ENCODE measurements around the gene DIRAS2. TPM values are rescaled to one million over a fixed set of nuclear protein-coding genes. Genes with fewer than 3 reads are reported as not detected.

The DIRAS2 gene
- total RNA-seq, 2 experiments from 2014 or later, result not detected

DNA sequence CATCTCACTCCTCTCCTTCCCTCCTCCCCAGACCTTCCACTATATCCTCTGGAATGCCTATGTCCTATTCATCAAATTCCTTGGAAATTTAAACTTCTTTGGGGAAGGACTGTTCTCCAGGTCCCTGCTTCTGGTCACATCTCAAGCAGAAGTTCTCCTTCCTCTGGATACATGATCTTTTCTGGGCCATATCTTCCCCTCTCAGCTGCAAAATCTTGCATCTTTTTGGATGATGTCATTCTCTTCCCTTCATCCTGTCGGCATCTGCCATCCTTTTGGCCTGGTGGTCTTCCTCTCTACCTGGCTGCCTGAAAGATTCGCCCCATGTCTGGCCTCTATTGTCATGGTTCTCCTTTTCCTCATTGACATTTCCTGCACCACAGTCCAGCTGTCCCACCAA is 5.2 kb upstream of the DIRAS2 start:
- Mint-ChIP-seq H3K4me3 (no peak overlapping the region), H3K4me1 (ENCODE audit: low read depth) (no peaks in the 10 kb centered on the region), H3K27ac (no peak overlapping the region), H3K27me3 (peaks cover 55% of the 10 kb centered on the region), H3K9me3 (peaks cover 11% of the 10 kb centered on the region), H3K36me3 (ENCODE audit: low read depth) (no peaks in the 10 kb centered on the region)
- H3K27me3 ChIP-seq (ENCODE audit: control insufficient read depth in 1 of 2, insufficient read depth in 2 of 2, low read length in 2 of 2), result peaks cover 19 to 33% of the 10 kb centered on the region in 2 experiments
- DNase-seq, result no peak
- intact Hi-C loops (cut with DNase I, micrococcal nuclease), result no loop called here
- H3K36me3 ChIP-seq (ENCODE audit: insufficient read depth, low read length), result no peaks in the 10 kb centered on the region
- no peak overlapping the region for H3K4me3 ChIP-seq (ENCODE audit: low read length)
- no peak for ATAC-seq (ENCODE audit: poor library complexity)
- no peak overlapping the region for H3K27ac ChIP-seq (ENCODE audit: low read depth in 1 of 2, low read length in 2 of 2)
- no peaks in the 10 kb centered on the region for H3K4me1 ChIP-seq (ENCODE audit: insufficient read depth, low read length)
- H3K9me3 ChIP-seq (ENCODE audit: control insufficient read depth in 1 of 2, insufficient read depth in 1 of 2, low read length in 2 of 2), result peaks cover 0 to 22% of the 10 kb centered on the region in 2 experiments
- POLR2A ChIA-PET, result no interaction called here
- CTCF ChIA-PET, result no interaction called here
- TF ChIP-seq, protein P1, sequence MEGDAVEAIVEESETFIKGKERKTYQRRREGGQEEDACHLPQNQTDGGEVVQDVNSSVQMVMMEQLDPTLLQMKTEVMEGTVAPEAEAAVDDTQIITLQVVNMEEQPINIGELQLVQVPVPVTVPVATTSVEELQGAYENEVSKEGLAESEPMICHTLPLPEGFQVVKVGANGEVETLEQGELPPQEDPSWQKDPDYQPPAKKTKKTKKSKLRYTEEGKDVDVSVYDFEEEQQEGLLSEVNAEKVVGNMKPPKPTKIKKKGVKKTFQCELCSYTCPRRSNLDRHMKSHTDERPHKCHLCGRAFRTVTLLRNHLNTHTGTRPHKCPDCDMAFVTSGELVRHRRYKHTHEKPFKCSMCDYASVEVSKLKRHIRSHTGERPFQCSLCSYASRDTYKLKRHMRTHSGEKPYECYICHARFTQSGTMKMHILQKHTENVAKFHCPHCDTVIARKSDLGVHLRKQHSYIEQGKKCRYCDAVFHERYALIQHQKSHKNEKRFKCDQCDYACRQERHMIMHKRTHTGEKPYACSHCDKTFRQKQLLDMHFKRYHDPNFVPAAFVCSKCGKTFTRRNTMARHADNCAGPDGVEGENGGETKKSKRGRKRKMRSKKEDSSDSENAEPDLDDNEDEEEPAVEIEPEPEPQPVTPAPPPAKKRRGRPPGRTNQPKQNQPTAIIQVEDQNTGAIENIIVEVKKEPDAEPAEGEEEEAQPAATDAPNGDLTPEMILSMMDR (IDR thresholded peaks at IDR 0.05), result no peak

DNA sequence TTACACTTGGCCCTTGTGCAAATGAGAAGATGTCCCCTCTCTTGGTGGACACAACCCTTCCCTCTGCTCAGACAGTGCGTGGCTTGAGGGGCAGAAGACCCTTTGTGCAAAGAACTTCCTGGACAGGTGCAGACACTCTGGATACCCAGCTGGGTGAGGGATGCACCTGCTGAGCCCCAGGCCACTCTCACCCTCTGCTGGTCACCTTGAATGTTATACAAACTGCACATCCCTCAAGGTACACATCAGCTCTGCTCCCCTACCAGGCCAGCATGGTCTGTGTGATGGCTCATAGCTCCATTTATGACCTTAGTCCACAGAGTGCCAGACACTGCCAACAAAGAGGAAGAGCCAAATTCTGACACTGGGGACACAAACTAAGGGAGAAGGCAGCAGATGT is 3.1 kb upstream of the DIRAS2 start:
- Histone ChIP-seq H3K36me3 (ENCODE audit: insufficient read depth, low read length) (no peaks in the 10 kb centered on the region), H3K4me1 (ENCODE audit: insufficient read depth, low read length) (peaks cover 3% of the 10 kb centered on the region), H3K27ac (ENCODE audit: low read depth in 1 of 2, low read length in 2 of 2) (no peak overlapping the region), H3K27me3 (ENCODE audit: control insufficient read depth in 1 of 2, insufficient read depth in 2 of 2, low read length in 2 of 2) (peaks cover 30 to 39% of the 10 kb centered on the region in 2 experiments), H3K4me3 (ENCODE audit: low read length) (no peak overlapping the region), H3K9me3 (ENCODE audit: control insufficient read depth in 1 of 2, insufficient read depth in 1 of 2, low read length in 2 of 2) (peaks cover 0 to 14% of the 10 kb centered on the region in 2 experiments)
- POLR2A ChIA-PET, result no interaction called here
- ATAC-seq (ENCODE audit: poor library complexity) (no peak), DNase-seq (no peak)
- CTCF ChIA-PET, result interaction anchor here (1.3 kb wide), 1 partner anchor 11 kb away, joined by 3 read pairs; no protein-coding TSS in a partner anchor
- Mint-ChIP-seq H3K4me3 (no peak overlapping the region), H3K4me1 (ENCODE audit: low read depth) (peaks cover 7% of the 10 kb centered on the region), H3K9me3 (peaks cover 8% of the 10 kb centered on the region), H3K27me3 (peaks cover 74% of the 10 kb centered on the region), H3K36me3 (ENCODE audit: low read depth) (no peaks in the 10 kb centered on the region), H3K27ac (no peak overlapping the region)
- TF ChIP-seq, protein P1 (IDR thresholded peaks at IDR 0.05), result no peak
- intact Hi-C loops (cut with DNase I, micrococcal nuclease), result no loop called here

DNA sequence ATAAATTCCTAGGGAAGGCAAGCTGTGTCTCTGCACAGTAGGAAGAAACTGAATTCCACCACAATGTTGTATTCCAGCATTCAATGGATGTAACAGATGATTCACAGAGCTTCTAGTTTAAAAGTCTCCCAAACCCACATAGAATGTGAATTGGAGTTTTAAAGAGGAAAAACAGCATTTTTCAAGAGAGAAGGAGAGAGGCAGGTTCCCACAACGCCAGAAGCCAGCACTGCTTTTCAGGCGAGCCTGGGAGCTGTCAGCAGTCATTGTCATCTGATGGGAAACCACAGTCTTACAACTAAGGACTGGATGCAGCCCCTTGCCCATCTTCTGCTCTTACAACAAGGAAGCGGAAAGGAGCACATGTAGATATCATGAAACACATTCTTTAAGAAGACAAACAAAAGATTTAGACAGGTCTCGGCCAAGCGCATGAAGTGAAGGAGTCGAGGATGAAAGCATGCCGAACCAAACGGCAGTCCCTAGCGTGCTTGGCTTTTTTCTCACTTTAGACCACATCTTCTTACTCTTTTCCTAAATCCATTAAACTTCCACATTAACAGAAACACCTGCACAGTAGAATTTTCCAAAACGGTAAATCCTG is 638 bp downstream of the DIRAS2 start:
- no peak overlapping the region for H3K27ac Mint-ChIP-seq
- Histone ChIP-seq H3K4me1 (ENCODE audit: insufficient read depth, low read length) (peaks cover 3% of the 10 kb centered on the region), H3K9me3 (ENCODE audit: control insufficient read depth in 1 of 2, insufficient read depth in 1 of 2, low read length in 2 of 2) (no peaks in the 10 kb centered on the region), H3K27me3 (ENCODE audit: control insufficient read depth in 1 of 2, insufficient read depth in 2 of 2, low read length in 2 of 2) (peaks cover 22 to 34% of the 10 kb centered on the region in 2 experiments), H3K27ac (ENCODE audit: low read depth in 1 of 2, low read length in 2 of 2) (no peak overlapping the region), H3K4me3 (ENCODE audit: low read length) (no peak overlapping the region), H3K36me3 (ENCODE audit: insufficient read depth, low read length) (no peaks in the 10 kb centered on the region)
- POLR2A ChIA-PET, result no interaction called here
- intact Hi-C loops (cut with DNase I, micrococcal nuclease), result no loop called here
- H3K9me3 Mint-ChIP-seq, result no peaks in the 10 kb centered on the region
- no peak overlapping the region for H3K4me3 Mint-ChIP-seq
- CTCF ChIA-PET, result no interaction called here
- peaks cover 7% of the 10 kb centered on the region for H3K4me1 Mint-ChIP-seq (ENCODE audit: low read depth)
- TF ChIP-seq, protein P1 (IDR thresholded peaks at IDR 0.05), result no peak
- ATAC-seq (ENCODE audit: poor library complexity) (no peak), DNase-seq (no peak)
- H3K36me3 Mint-ChIP-seq (ENCODE audit: low read depth), result no peaks in the 10 kb centered on the region
- peaks cover 89% of the 10 kb centered on the region for H3K27me3 Mint-ChIP-seq
